Activated CD4-positive, alpha-beta T cell treated with anti-CD3 and anti-CD28 coated beads, Interleukin-2, amount 50 U/mL, for 24 hours (primary cell): ENCODE data around the gene AQP6.
A peak's percentile ranks its signal among the peaks of the same experiment; 100 is the strongest.

Source experiments
- DNase-seq, 2 donors: peaks; one replicate each; pipeline ENCODE4 v3.0.0-alpha.2; 2020; ENCODE audit warnings: low read depth in 1 of 2, low spot score in 1 of 2

The AQP6 gene

GRCh38 chr12:49955899-49956662 is 16.7 kb upstream of the AQP6 start:
- no peak for DNase-seq

GRCh38 chr12:49956663-49957569 is 15.8 kb upstream of the AQP6 start:
- no peak for DNase-seq

- DNase-seq = no peak
Measured at GRCh38 chr12:49957570-49957967, 15.2 kb upstream of the AQP6 start.

GRCh38 chr12:49959685-49960473 is 12.9 kb upstream of the AQP6 start:
- DNase-seq = no peak

- no peak for DNase-seq
Measured at GRCh38 chr12:49960474-49961110, 12.2 kb upstream of the AQP6 start.

GRCh38 chr12:49961111-49961922 is 11.4 kb upstream of the AQP6 start, which contains the start of gene AQP5:
AQP5 (plus strand) TSS chr12:49961872; CDS start chr12:49962018, 146 bp downstream.
- no peak for DNase-seq

GRCh38 chr12:49961993-49962764 is 10.6 kb upstream of the AQP6 start:
- no peak for DNase-seq

- DNase-seq = no peak
Measured at GRCh38 chr12:49962861-49963765, 9.6 kb upstream of the AQP6 start.

GRCh38 chr12:49963976-49964815 is 8.6 kb upstream of the AQP6 start:
- DNase-seq = no peak

- DNase-seq = no peak
Measured at GRCh38 chr12:49964849-49965624, 7.7 kb upstream of the AQP6 start.

- no peak for DNase-seq
Measured at GRCh38 chr12:49965836-49966235, 6.9 kb upstream of the AQP6 start.

- no peak for DNase-seq
Measured at GRCh38 chr12:49966511-49967041, 6.2 kb upstream of the AQP6 start.

GRCh38 chr12:49967042-49967776 is 5.5 kb upstream of the AQP6 start:
- peak; percentile 90 to 97 for DNase-seq

GRCh38 chr12:49967777-49968250 is 4.9 kb upstream of the AQP6 start:
- DNase-seq = no peak

GRCh38 chr12:49968471-49968870 is 4.3 kb upstream of the AQP6 start:
- DNase-seq = no peak
